Endothelial cell of umbilical vein (primary cell): Measurements from ENCODE around the gene HDAC4.

Source experiments
- EZH2 ChIP-seq: IDR thresholded peaks from 2 replicates; pipeline ENCODE4 v1.6.1; 2012; ENCODE audit warnings: borderline replicate concordance, low read depth, mild to moderate bottlenecking, moderate library complexity, low read length, inconsistent platforms; ENCODE audit not compliant: severe bottlenecking
- GATA2 ChIP-seq: IDR thresholded peaks from 2 replicates; pipeline ENCODE4 v1.7.0; 2011; ENCODE audit warnings: low read depth, mild to moderate bottlenecking, moderate library complexity, mixed read lengths, low read length; ENCODE audit not compliant: insufficient read length, insufficient read depth
- POLR2A ChIP-seq: IDR thresholded peaks from 2 replicates; pipeline ENCODE4 v1.6.1; 2012; ENCODE audit warnings: low read depth, mild to moderate bottlenecking, control low read depth, low read length
- POLR2AphosphoS5 ChIP-seq: IDR thresholded peaks from 2 replicates; pipeline ENCODE4 v1.6.1; 2012; ENCODE audit warnings: low read depth, mild to moderate bottlenecking, control low read depth, low read length, moderate library complexity; ENCODE audit not compliant: insufficient read depth
- TF ChIP-seq, protein P1 (sequence below), 2 donors: IDR thresholded peaks; 1 replicate in 1 of 2; 2 replicates in 1 of 2; pipeline ENCODE4 v1.5.1; 2011; ENCODE audit warnings: low read length in 2 of 2, mild to moderate bottlenecking in 2 of 2, moderate library complexity in 2 of 2, control low read depth in 1 of 2, inconsistent platforms in 1 of 2, low read depth in 1 of 2; ENCODE audit not compliant: insufficient read depth in 1 of 2; ENCODE audit errors: extremely low read depth in 1 of 2

DNA sequence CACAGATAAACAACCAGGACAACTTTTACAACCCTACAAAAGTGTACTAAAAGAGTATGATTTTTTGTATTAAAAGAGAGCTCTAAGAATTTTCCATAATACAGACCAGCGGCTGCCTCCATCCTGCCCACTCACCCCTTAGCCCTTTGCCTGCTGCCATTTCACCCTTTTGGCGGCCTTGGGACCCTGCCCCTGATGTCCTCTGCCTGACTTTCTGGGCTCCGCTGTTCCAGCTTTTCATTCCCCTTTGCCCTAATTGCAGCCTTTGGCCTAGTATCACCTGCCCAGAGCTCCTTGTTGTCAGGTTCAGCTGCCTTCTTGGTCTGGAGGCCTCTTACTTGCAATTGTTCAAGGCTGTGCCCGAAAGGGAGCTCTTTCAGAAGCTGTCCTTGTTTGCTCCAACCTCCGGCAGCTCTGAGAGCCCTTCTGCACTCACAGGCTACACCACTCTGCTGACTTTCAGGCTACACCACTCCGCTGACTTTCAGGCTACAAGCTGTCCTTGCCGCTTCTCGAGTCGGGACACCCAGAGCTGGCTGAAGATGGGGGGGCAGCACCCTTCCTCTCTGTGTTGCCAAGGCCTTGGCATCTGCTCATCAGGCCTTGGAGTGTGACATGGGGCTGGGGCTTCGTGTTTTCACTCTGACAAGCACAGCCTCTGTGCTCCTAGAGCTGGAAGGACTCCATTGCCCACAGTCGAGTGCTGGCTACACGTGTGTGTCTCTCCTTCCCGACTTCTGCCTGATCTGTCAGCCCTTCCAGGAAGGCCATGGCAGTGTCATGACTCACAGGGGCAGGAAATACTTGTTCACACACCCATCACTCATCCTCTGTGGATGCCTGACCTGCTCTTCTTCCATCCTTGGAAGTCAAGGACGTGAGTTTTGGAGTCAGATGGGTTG lies 43.1 kb upstream of the HDAC4 start:
- TF ChIP-seq, protein P1, sequence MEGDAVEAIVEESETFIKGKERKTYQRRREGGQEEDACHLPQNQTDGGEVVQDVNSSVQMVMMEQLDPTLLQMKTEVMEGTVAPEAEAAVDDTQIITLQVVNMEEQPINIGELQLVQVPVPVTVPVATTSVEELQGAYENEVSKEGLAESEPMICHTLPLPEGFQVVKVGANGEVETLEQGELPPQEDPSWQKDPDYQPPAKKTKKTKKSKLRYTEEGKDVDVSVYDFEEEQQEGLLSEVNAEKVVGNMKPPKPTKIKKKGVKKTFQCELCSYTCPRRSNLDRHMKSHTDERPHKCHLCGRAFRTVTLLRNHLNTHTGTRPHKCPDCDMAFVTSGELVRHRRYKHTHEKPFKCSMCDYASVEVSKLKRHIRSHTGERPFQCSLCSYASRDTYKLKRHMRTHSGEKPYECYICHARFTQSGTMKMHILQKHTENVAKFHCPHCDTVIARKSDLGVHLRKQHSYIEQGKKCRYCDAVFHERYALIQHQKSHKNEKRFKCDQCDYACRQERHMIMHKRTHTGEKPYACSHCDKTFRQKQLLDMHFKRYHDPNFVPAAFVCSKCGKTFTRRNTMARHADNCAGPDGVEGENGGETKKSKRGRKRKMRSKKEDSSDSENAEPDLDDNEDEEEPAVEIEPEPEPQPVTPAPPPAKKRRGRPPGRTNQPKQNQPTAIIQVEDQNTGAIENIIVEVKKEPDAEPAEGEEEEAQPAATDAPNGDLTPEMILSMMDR (IDR thresholded peaks at IDR 0.05; ENCODE audit: extremely low read depth in 1 of 2, insufficient read depth in 1 of 2, low read depth in 1 of 2, low read length in 2 of 2), result no peak
- TF ChIP-seq EZH2 (no peak), POLR2AphosphoS5 (no peak), GATA2 (no peak), POLR2A (no peak)
